GM12872 (cell line): Measurements from ENCODE around the gene GALNT9.

ENCODE experiments used
- CTCF ChIP-seq: IDR thresholded peaks from 3 replicates; pipeline ENCODE4 v1.5.1; 2011; ENCODE audit warnings: low read depth, mild to moderate bottlenecking, low read length, moderate library complexity; ENCODE audit not compliant: insufficient read depth

Gene GALNT9

DNA sequence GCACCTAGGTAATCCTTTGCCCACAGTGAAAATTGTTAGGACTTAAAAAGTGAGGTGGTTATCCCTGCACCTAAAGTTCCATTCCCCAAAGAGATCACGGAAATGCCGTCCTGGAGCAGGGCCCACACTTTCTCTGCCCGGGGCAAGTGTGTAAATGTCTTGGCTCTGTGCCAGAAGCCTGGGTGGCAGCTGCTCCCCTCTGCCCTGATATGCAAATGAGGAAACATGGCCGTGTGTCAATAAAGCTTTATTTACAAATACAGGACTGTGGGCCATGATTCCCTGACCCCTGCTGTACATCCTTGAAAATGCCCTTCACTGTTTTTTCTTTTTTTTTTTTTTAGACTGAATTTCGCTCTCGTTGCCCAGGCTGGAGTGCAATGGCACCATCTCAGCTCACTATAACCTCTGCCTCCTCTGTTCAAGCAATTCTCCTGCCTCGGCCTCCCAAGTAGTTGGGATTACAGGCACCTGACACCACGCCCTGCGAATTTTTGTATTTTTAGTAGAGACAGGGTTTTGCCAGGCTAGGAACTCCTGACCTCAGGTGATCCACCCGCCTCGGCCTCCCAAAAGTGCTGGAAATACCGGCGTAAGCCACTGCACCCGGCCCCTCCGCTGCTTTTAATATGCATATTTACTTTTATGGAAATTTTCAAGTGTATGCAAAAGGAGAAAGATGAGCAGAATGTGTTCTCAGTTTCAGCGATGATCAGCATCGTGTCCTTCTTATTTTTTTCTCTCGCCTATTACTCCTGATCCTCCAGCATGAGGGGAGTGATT lies 75.5 kb downstream of the GALNT9 start:
- TF ChIP-seq CTCF: no peak

DNA sequence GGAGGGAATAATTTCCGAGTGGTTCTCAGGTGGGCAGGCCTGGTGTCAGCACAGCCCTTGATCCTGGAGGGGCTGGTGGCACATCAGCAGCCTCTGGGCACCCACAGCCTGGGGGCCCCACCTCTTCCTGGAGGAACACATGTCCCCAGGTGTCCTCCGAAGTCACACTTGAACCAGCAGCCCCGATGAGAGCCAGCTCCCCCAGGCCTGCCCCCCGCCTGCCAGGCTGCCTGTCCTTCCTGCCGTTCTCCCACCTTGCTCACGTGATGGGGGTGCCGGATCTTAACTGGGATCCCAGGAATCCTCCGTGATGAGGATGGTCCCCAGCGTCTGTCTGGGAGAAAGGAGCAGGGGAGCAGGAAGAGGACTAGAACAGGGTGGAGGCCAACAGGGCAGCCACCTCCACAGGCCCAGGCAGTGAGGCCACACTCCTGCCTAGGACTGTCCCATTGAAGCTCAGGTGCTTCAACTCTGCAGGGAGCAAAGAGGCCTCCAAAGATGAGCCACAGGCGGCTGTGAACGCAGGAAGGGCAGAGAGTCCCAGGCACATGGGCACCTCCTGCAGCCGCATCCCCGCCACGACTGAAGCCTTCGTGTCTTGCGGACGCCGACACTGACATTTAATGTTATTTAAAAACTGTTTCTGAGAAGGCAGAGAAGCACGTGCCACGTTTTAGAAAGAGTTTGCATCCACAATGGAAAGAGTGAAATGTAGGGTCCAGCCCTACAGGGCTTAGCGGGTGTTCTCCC lies 77.5 kb downstream of the GALNT9 start:
- TF ChIP-seq CTCF: no peak

- no peak for TF ChIP-seq CTCF
Observed at GRCh38 chr12:132251310-132251709, 78.1 kb downstream of the GALNT9 start.

DNA sequence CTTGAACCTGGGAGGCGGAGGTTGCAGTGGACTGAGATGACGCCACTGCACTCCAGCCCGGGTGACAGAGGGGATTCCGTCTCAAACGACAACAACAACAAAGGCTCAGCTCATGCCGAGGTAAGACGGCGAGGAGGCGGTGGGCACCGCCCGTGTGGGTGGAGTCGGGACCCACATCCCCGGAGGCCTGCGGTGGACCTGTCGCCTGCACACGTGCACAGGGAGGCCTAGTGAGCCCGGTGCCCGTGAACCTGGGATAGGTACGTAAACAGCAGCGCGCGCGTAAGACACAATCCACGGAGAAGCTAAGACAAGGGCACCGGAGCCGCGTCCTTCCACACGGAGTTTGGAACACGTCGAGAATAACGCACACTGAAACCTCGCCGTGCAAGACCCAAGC lies 78.7 kb downstream of the GALNT9 start:
- TF ChIP-seq CTCF: no peak

DNA sequence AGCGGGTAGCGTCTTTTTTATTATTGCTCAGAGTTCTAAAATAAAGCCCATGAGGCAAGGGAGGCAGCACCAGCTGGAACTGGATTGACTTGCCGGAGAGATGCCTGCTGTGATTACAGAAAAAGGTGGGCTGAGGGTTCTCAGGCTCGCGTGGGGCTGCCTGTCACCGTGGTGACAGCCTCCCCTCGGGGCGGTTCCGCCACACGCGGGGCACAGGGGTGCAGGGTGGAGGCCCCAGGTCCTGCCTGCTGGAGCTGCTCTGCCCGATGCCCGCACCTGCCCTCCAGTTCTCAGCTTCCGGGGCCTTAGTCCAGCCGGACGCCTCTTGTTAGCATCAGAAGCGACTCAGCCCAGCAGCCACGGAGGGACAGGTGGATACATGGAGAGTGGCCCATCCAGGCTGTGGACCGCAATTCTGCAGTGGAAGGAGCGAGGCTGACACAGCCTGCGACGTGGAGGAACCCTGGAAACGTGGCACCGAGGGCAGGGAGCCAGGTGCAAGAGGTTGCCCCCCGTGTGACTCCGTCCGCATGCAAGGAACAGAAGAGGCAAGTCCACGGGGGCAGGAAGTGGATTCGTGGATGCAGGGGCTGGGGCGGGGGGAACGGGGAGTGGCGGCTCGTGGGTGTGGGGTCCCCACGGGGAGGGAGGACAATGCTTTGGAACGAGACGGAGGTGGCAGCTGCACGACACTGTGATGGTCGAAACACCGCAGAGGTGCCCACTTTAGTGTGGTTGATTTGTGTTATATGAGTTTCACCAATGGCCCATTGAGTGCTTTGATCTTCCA lies 79.5 kb downstream of the GALNT9 start:
- no peak for TF ChIP-seq CTCF

DNA sequence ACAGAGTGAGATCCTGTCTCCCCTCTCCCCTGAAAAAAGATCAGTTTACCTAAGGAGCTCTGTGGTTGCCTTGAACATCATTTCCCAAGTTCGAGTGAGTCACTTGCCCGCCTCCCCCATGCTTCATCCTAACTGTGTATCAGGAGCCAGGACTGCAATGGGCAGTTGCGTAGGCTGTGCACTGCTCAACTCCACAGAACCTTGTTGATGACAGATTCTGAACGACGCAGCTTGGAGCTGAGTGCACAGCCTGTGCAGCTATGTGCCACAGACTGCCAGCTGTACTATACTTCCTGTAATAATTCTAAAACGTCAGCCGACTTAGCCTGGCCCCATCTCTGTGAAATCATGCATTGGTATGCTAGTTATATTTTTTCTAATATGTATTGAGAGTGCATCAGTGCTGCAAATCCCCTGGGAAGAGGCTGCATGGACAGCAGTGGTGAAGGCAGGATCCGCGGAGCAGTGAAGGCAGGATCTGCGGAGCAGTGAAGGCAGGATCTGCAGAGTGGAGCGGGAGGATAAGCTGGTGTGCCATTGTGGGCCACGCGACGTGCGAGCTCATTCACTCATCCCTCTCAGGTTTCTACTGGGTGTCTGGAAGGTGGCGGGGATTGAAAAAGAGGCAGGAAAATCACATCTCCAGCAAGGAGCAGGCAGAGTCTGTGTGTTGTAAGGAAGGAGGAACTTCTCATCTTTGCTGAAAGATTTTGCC lies 80.8 kb downstream of the GALNT9 start:
- TF ChIP-seq CTCF: no peak
